GM18517 (cell line): ENCODE measurements around the gene OPN1LW.
"Not testable (repeated sequence)": the region's sequence is repeated elsewhere in the genome, so short reads cannot be mapped to it uniquely, and the experiment has no call there.

Experiments used
- ATAC-seq: cut with Tn5 transposase; IDR thresholded peaks from one replicate; pipeline ENCODE4 v1.9.1; 2021; ENCODE audit warnings: mild to moderate bottlenecking, moderate library complexity; ENCODE audit not compliant: unreplicated experiment

OPN1LW gene

GRCh38 chrX:154144010-154144409, at the start of gene OPN1LW:
Gene OPN1LW (plus strand): TSS chrX:154144243. CDS start chrX:154144284, 41 bp downstream.
- not testable (repeated sequence) for ATAC-seq

DNA sequence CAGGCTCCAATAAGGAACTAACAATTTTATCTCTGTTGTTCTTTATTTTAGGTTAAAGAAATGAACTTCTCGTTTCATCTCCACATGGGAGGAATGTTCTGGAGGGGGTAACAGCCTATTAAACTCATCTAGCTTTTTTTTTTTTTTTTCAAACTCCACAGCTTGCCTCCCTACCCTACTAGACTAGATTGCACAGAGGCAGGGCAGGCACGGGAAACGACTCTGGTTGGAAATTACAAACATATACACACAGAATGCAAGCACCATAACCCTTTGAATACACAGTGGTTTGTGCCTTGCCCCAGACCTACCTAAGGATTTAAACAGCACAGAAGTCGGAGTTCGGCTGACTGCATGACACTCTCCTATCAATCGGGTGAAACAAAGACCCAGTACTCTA, 49.2 kb upstream of the OPN1LW start:
- ATAC-seq, result no peak

- ATAC-seq, result no peak
Measured at GRCh38 chrX:154096140-154097002, 47.7 kb upstream of the OPN1LW start.

- ATAC-seq, result peak; percentile 23
Measured at GRCh38 chrX:154097003-154097588, 46.9 kb upstream of the OPN1LW start.

GRCh38 chrX:154097589-154098541, 46.2 kb upstream of the OPN1LW start, which contains the start of gene MECP2:
Gene MECP2 (minus strand): TSS chrX:154097717.
- peak; percentile 77 for ATAC-seq

DNA sequence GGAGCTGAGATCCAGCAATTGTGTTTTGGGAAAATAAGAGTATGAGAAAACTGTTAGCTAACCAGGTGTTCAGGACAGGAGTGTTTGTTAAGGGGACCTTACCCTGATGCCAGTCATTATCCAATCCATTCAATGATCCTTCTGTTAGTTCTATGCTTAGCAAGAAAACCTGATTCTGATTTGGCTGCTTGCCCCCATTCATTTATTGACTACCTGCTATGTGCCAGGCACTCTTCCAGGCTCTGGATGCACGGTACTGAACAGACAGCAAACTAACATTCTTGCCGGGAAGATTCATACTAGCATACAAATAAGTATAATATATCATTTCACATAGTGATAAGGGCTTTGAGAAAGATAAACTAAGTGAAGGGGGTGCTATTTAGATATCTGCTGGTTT, 45.5 kb upstream of the OPN1LW start:
- no peak for ATAC-seq

DNA sequence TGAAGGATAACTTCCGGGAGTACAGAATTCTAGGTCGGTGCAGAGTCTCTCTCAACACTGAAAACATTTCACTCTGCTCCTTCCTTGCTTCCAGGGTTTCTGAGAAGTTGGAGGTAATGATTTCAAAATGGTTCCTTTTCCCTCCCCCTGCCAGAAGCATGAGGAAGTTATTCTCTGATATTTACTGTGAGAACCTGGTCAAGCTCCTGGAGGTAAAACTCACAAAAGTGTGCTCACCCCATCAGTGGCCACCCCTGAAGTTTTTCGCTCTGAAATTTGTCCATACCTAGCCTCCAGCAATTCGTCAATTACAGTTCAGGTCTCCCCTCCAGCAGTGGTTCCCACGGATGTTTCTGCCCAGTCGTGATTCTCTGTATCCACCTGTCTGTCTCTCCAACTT, 30.3 kb upstream of the OPN1LW start:
- ATAC-seq, result no peak

DNA sequence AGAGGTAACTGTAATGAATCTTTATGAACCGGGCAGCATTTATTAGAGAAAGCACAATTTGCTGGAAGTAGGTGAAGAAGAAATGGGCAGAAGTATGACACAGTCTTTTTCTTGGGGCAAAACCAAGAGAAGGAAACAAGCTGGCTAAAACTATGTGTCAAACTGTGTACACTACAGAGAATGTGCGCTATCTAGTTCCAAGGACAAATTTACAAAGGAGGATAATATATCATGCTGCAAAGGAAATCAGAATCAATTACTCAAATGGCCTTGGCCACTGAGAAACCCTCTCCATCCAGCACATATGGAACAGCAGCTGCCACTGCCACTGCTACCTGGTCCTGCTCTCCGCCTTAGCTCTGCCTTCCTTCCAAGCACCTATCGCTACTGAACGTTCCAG, 29.4 kb upstream of the OPN1LW start:
- ATAC-seq, result no peak

GRCh38 chrX:154115071-154115470, 29.0 kb upstream of the OPN1LW start:
- no peak for ATAC-seq

DNA sequence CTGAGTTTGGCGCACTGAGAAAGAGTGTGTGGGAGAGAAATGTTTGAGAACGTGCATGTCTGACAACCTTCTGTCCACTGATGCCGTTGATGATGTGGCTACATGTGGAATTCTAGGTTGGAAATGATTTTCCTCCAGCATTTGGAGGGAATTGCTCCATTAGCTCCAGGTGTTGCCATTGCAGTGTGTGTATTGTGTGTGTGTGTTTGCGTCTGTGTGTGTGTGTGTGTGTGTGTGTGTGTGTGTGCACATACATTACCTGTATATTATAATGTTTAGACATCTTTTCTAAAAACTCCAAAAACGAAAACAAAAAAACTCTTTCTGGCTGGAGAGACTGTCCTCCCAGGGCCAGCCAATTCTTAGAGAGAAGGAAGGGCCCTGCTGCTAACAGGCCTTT, 28.3 kb upstream of the OPN1LW start:
- ATAC-seq, result no peak

GRCh38 chrX:154116426-154117211, 27.4 kb upstream of the OPN1LW start:
- no peak for ATAC-seq

- no peak for ATAC-seq
Measured at GRCh38 chrX:154117566-154117965, 26.5 kb upstream of the OPN1LW start.

DNA sequence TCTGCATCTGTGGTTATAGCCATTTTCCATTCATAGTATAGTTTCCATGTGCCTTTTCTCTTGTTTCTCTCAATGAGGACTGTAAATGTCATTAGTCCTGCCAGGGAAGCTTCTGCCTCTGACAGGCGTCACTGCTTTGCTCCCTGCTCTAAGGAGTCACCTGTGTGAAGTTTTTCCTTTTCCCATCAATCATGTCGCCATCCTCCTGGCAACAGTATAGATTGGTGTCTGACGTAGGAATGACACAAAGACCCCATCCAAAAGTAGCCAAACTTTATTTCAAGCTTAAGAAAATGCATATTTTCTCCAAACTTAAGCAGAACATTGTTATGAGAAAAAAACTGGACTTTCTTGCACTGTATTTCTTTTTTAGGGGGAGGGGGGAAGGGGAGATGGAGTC, 23.5 kb upstream of the OPN1LW start:
- no peak for ATAC-seq

- ATAC-seq, result no peak
Measured at GRCh38 chrX:154121207-154121606, 22.8 kb upstream of the OPN1LW start.

GRCh38 chrX:154121961-154122360, 22.1 kb upstream of the OPN1LW start:
- no peak for ATAC-seq

- ATAC-seq, result no peak
Measured at GRCh38 chrX:154123241-154124219, 20.5 kb upstream of the OPN1LW start.

- ATAC-seq, result no peak
Measured at GRCh38 chrX:154125391-154126040, 18.5 kb upstream of the OPN1LW start.

DNA sequence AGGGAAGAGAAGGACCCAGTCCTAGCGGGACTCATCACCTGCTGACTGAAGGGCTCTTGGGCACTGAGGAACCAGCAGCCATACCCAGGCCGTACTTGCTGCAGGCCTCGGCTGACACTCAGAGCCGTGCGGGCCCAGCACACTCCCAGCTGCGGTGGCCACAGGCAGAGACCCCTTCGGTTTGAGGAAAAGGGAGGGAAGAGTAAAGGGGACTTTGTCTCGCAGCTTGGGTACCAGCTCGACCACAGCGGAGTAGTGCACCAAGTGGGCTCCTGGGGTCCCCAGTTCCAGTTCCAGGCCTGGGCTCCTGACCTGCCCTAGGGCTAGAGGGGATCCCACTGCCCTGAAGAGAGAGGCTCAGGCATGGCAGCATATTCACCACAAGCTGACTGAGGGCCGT, 17.9 kb upstream of the OPN1LW start:
- no peak for ATAC-seq

GRCh38 chrX:154131955-154132354, 12.1 kb upstream of the OPN1LW start:
- no peak for ATAC-seq
